Keratinocyte (primary cell): ENCODE data around the gene TYW1.
"Not testable (repeated sequence)": the region's sequence is repeated elsewhere in the genome, so short reads cannot be mapped to it uniquely, and the experiment has no call there.

ENCODE experiments used
- EZH2 ChIP-seq: IDR thresholded peaks from one replicate; pipeline ENCODE4 v1.6.1; 2012; ENCODE audit warnings: inconsistent platforms, mild to moderate bottlenecking, low read length, moderate library complexity
- TF ChIP-seq, protein P1 (sequence below), 3 experiments: IDR thresholded peaks in 1 of 3; conservative IDR thresholded peaks in 1 of 3; optimal IDR thresholded peaks in 1 of 3; 2 replicates in 2 of 3; 3 replicates in 1 of 3; pipeline versions ENCODE3 to v1.5.1; 2011; ENCODE audit warnings: low read length in 3 of 3, mild to moderate bottlenecking in 3 of 3, moderate library complexity in 2 of 3, control low read depth in 1 of 3, inconsistent platforms in 1 of 3; ENCODE audit not compliant: insufficient read depth in 2 of 3; ENCODE audit errors: extremely low read depth in 1 of 3

DNA sequence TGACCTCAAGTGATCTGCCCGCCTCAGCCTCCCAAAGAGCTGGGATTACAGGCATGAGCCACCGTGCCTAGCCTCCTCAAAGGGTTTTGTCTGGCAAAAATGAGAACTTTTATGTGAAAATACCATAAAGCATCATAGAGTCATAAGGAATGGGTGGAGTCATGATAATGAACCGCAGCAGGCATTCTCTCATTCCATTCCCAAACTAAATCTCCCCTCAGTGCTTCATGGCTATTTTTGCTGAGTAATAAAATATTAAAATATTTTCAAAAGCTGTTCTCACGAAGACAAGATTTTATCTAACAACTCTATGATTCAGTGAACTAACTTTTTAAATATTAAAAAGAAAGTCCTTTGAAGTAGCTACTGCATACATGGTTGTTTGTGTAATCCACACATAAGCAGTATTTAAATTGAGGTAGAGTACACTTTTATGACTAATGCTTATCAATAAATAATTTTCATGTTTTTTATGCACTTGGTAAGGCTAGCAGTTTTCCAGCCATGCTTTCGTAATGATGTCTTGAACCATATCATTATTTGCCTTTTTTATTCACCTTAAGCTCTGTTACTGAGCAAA is 195.6 kb downstream of the TYW1 start:
- TF ChIP-seq, protein P1, sequence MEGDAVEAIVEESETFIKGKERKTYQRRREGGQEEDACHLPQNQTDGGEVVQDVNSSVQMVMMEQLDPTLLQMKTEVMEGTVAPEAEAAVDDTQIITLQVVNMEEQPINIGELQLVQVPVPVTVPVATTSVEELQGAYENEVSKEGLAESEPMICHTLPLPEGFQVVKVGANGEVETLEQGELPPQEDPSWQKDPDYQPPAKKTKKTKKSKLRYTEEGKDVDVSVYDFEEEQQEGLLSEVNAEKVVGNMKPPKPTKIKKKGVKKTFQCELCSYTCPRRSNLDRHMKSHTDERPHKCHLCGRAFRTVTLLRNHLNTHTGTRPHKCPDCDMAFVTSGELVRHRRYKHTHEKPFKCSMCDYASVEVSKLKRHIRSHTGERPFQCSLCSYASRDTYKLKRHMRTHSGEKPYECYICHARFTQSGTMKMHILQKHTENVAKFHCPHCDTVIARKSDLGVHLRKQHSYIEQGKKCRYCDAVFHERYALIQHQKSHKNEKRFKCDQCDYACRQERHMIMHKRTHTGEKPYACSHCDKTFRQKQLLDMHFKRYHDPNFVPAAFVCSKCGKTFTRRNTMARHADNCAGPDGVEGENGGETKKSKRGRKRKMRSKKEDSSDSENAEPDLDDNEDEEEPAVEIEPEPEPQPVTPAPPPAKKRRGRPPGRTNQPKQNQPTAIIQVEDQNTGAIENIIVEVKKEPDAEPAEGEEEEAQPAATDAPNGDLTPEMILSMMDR (optimal IDR thresholded peaks at IDR 0.05 in 1 of 3, IDR thresholded peaks at IDR 0.05 in 1 of 3, conservative IDR thresholded peaks at IDR 0.05 in 1 of 3; ENCODE audit: extremely low read depth in 1 of 3, insufficient read depth in 2 of 3, low read length in 3 of 3) = not testable (repeated sequence)
- TF ChIP-seq EZH2 = not testable (repeated sequence)
